Measurements from ENCODE around the gene NUDT19.
"Not testable (repeated sequence)": the region's sequence is repeated elsewhere in the genome, so short reads cannot be mapped to it uniquely, and the experiment has no call there.

The NUDT19 gene

DNA sequence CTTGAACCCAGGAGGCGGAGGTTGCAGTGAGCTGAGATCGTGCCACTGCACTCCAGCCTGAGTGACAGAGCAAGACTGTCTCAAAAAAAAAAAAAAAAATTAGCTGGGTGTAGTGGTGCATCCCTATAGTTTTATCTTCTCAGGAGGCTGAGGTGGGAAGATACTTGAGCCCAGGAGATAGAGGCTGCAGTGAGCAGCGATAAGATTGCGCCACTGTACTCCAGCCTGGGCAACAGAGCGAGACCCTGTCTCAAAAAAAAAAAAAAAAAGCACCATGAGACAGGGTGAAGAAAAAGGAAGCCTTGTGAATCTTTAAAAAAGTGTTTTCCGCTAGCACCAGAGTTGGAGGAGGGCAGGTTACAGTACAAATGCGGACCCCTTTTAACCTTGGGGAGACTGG lies 24.6 kb downstream of the NUDT19 start:
- not testable (repeated sequence) for DNase-seq

DNA sequence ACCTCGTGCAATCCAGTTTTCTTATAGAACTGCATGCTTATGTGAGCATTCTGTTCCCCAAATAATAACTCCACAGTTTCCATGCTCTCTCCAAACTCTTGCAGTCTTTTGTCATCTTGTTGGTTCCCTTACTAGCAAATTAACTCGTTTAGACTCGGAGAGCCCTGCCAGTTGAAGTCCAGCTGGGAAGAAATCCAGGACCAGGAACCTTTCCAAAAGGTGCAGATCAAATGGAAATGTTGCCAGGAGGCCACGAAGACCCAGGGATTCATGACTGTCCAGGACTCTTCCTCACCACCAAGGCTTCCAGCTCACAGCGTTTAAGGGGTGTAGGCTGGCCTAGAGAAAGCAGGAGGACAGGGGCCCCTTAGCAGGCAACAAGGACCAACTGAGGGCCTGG lies 25.9 kb downstream of the NUDT19 start:
- no peak for DNase-seq

DNA sequence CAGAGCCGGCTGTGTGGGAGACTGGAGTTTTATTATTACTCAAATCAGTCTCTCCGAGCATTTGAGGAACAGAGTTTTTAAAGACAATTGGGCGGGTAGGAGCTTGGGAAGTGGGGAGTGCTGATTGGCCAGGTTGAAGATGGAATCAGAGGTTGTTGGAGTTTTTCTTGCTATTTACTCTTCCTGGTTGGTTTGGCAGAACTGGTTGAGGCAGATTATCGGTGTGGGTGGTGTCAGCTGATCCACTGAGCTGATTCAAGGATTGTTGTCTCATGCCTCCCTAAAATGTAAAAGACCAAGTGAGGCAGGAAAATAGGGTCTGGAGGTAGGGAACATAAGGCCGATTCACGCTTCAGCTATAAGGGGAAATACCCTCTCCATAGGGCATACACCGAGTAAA lies 26.7 kb downstream of the NUDT19 start:
- no peak for DNase-seq

- DNase-seq, result no peak
Observed at GRCh38 chr19:32719611-32720059, 28.0 kb downstream of the NUDT19 start, which contains the start of gene TDRD12. Gene TDRD12, plus strand, starts transcription at chr19:32719767. Its CDS starts 306 bp downstream, at chr19:32720073.

- DNase-seq, result no peak
Observed at GRCh38 chr19:32720216-32720935, 28.8 kb downstream of the NUDT19 start.

- DNase-seq, result no peak
Observed at GRCh38 chr19:32720936-32721250, 29.3 kb downstream of the NUDT19 start.

DNA sequence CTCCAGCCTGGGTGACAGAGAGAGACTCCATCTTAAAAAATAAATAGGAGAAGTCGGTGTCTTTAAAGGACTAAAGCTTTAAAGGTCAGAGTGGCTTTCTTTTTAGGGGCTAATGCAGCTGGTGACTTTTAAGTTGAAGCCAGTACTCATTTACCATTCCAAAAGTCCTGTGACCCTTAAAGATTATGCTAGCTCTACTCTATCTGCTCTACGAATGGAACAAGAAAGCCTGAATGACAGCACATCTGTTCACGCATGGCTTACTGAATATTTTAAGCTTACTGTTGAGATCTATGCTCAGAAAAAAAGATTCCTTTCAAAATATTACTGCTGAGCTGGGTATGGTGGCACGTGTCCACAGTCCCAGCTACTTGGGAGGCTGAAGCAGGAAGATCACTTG lies 44.3 kb downstream of the NUDT19 start:
- DNase-seq, result no peak

GRCh38 chr19:32743021-32743420 lies 51.4 kb downstream of the NUDT19 start:
- no peak for DNase-seq

DNA sequence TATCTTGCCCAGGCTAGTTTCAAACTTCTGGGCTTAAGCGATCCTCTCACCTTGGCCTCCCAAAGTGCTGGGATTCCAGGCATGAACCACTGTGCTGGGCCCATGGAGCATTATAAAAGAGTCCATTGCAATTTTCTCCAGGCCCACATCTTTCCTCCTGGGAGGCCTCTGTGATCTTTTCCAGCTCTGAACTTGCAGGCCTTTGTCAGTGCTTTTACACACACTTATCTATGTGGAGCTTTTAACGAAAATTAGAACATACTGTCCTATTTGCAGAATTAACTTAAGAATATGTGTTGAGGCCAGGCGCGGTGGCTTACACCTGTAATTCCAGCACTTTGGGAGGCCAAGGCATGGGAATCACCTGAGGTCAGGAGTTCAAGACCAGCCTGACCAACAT lies 51.8 kb downstream of the NUDT19 start:
- no peak for DNase-seq

- no peak for DNase-seq
Observed at GRCh38 chr19:32744555-32745325, 53.1 kb downstream of the NUDT19 start.

- not testable (repeated sequence) for DNase-seq
Observed at GRCh38 chr19:32745594-32746251, 54.1 kb downstream of the NUDT19 start.

- DNase-seq, result not testable (repeated sequence)
Observed at GRCh38 chr19:32746631-32747196, 55.1 kb downstream of the NUDT19 start.

GRCh38 chr19:32748497-32748896 lies 56.9 kb downstream of the NUDT19 start:
- no peak for DNase-seq

GRCh38 chr19:32748948-32749347 lies 57.3 kb downstream of the NUDT19 start:
- no peak for DNase-seq

- no peak for DNase-seq
Observed at GRCh38 chr19:32749361-32749760, 57.7 kb downstream of the NUDT19 start.

- no peak for DNase-seq
Observed at GRCh38 chr19:32750441-32751055, 58.9 kb downstream of the NUDT19 start.

- DNase-seq, result no peak
Observed at GRCh38 chr19:32751066-32751465, 59.4 kb downstream of the NUDT19 start.

DNA sequence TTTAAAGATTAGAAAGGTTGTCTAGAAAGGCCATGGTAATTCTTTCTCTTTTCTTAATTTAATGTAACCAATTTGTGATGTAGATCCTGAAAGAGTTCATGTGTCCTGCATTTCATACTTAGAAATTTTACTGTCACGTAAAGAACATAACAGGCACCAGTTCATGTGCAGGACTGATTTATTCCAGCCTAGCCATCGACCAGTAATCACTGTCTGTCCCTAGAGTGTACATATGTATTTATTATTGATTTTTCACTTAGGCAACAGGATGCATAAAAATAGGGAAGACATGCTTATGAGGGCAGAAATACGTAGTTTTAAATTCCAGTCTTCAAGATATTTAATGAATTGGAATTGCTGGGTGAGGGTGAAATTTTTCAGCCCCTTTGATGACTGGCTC lies 65.6 kb downstream of the NUDT19 start:
- no peak for DNase-seq
